Mucosa of descending colon (tissue), 3 donors: ENCODE data around the gene CFL1. TPM values are rescaled to one million over a fixed set of nuclear protein-coding genes. Genes with fewer than 3 reads are reported as not detected.

Experiments used
- ATAC-seq: fragments of 200-7000 bp; cut with Tn5 transposase; one replicate; pipeline ENCODE4 v1.9.1; 2020; ENCODE audit warnings: mild to moderate bottlenecking, moderate library complexity
- DNase-seq, 3 donors: peaks; one replicate each; pipeline ENCODE4 v3.0.0-alpha.2; 2020
- H3K36me3 ChIP-seq: fragments of 200-600 bp; one replicate; pipeline ENCODE4 v1.8.0; 2021; ENCODE audit warnings: low read depth, mild to moderate bottlenecking
- H3K4me1 ChIP-seq: fragments of 200-600 bp; one replicate; pipeline ENCODE4 v1.8.0; 2021; ENCODE audit warnings: low read depth, mild to moderate bottlenecking
- H3K4me3 ChIP-seq: fragments of 200-600 bp; one replicate; pipeline ENCODE4 v1.8.0; 2021; ENCODE audit warnings: mild to moderate bottlenecking
- H3K9me3 ChIP-seq: fragments of 200-600 bp; one replicate; pipeline ENCODE4 v1.8.0; 2021; ENCODE audit warnings: mild to moderate bottlenecking
- CTCF ChIP-seq: fragments of 200-600 bp; IDR thresholded peaks from one replicate; pipeline ENCODE4 v1.8.0; 2022; ENCODE audit warnings: antibody characterized with exemption, mild to moderate bottlenecking
- intact Hi-C, 2 donors: fragments of 100-400 bp; cut with DNase I in 1 of 2; cut with micrococcal nuclease in 1 of 2; formaldehyde crosslinking; loops; one replicate each; pipeline versions ENCODE4 v1.11.0 to v1.11.1; 2022; cut with DNase I, micrococcal nuclease
- total RNA-seq, 3 donors: library from RNA; stranded (reverse); fragmentation: NEBNext Ultra II Directional in 2 of 3; extraction: Animal tissue kit (Norgen Biotek cat#: 25700) in 2 of 3; gene quantifications; one replicate each; pipeline versions ENCODE4 v1.2.1 to v1.2.4, GENCODE V29; 2021 to 2023
- donor health status: DM: no; HTN: no; CAD: no; lungs with moderate emphysema.
- donor health status: DM: no; HTN: no; CAD: no.
- donor health status: DM: no; HTN: yes; CAD: no.

CFL1 gene
- total RNA-seq, 3 donors from 2014 or later, result 1,004 to 2,046 (median 1,725) TPM

GRCh38 chr11:65847746-65848145 is 10.2 kb downstream of the CFL1 start:
- H3K9me3 ChIP-seq, result no peaks in the 10 kb centered on the region
- H3K4me1 ChIP-seq, result peaks cover 16% of the 10 kb centered on the region
- ATAC-seq (no peak), DNase-seq (no peak)
- H3K4me3 ChIP-seq, result no peak overlapping the region
- H3K36me3 ChIP-seq, result no peaks in the 10 kb centered on the region
- intact Hi-C loops, result no loop called here
- TF ChIP-seq CTCF, result no peak

- no peak for TF ChIP-seq CTCF
Measured at GRCh38 chr11:65844231-65844872, 13.6 kb downstream of the CFL1 start.

GRCh38 chr11:65843811-65844210 is 14.2 kb downstream of the CFL1 start:
- Histone ChIP-seq H3K9me3 (no peaks in the 10 kb centered on the region), H3K36me3 (no peaks in the 10 kb centered on the region), H3K4me1 (peaks cover 4% of the 10 kb centered on the region), H3K4me3 (no peak overlapping the region)
- no peak for TF ChIP-seq CTCF
- DNase-seq (no peak), ATAC-seq (peak; percentile 26)
- intact Hi-C loops, result no loop called here

More at GRCh38 chr11:65844231-65844872, 13.6 kb downstream of the CFL1 start:
- Histone ChIP-seq H3K36me3 (no peaks in the 10 kb centered on the region), H3K9me3 (no peaks in the 10 kb centered on the region), H3K4me3 (no peak overlapping the region), H3K4me1 (peaks cover 4% of the 10 kb centered on the region)
- ATAC-seq (peak; percentile 85), DNase-seq (peak; percentile 58 to 73 (median 62))
- intact Hi-C loops, result no loop called here

- DNase-seq (no peak), ATAC-seq (peak; percentile 43)
- TF ChIP-seq CTCF, result no peak
- no peak overlapping the region for H3K4me3 ChIP-seq
- intact Hi-C loops, result no loop called here
- no peaks in the 10 kb centered on the region for H3K36me3 ChIP-seq
- H3K9me3 ChIP-seq, result no peaks in the 10 kb centered on the region
- peaks cover 4% of the 10 kb centered on the region for H3K4me1 ChIP-seq
Measured at GRCh38 chr11:65842144-65842543, 15.8 kb downstream of the CFL1 start.

GRCh38 chr11:65834202-65834601 is 23.8 kb downstream of the CFL1 start:
- Histone ChIP-seq H3K9me3 (no peaks in the 10 kb centered on the region), H3K36me3 (no peaks in the 10 kb centered on the region), H3K4me3 (no peak overlapping the region), H3K4me1 (no peaks in the 10 kb centered on the region)
- ATAC-seq, result peak; percentile 4
- intact Hi-C loops, result no loop called here
- no peak for DNase-seq
- TF ChIP-seq CTCF, result no peak
